GM18873 (cell line): ENCODE results near the gene ARID3A.

Experiments used
- ATAC-seq: cut with Tn5 transposase; IDR thresholded peaks from one replicate; pipeline ENCODE4 v1.9.1; 2021; ENCODE audit warnings: mild to moderate bottlenecking, moderate library complexity, moderate number of reproducible peaks; ENCODE audit not compliant: unreplicated experiment, low FRiP score

Gene ARID3A

DNA sequence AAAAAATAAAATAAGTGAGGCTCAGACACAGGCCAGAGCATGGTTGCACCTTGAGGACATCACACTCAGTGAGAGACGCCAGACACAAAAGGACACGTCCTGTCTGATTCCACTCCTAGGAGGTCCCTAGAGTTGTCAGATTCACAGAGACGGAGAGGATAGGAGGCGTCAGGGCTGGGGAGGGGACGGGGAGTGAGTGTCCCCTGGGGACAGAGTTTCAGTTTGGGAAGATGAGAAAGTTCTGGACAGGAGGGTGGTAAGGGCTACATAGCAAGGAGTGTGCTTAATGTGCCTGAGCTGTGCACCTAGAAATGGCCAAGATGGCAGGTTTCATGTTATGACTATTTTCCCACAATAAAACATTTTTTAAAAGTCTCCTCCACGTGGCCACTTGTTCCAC lies 72.2 kb downstream of the ARID3A start:
- ATAC-seq, result no peak

DNA sequence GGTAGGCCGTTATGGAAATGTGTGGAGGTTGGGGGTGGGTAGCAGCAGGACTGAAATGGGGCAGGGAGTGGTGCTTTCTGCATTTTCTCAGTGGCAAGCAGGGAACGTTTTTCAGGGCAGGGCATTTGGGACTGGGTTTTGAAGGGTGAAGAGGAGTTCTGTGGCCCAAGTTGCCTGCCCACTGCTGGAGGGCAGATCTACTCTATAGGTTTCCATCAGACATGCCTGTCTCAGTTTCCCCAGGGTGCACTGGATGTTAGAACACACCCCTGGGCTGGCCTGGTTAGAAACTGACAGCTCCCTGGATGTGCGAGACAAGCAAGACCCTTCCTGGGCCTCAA lies 73.5 kb downstream of the ARID3A start:
- ATAC-seq, result no peak

DNA sequence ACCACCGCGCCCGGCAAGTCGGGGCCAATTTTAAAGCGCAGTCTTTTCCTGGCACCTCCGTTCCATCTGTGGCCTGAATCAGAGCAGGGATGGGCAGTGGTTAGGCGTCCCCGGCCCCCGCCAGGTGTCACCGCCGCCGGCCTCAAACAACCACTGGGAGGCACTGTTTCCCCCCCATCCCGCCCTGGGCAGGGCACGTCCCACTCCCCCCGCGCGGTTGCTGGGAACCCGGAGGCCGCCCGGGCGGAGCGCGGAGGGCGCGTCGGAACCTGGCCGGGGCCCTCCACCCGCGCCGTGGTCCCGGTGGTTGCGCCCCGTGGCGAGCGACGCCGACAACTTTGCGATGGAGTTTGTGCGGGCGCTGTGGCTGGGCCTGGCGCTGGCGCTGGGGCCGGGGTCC lies 74.3 kb downstream of the ARID3A start, which contains the start of gene GRIN3B:
GRIN3B (plus strand) TSS at position 325 of the 400 bp plus-strand sequence; CDS start at position 344, 19 bp downstream.
- no peak for ATAC-seq

DNA sequence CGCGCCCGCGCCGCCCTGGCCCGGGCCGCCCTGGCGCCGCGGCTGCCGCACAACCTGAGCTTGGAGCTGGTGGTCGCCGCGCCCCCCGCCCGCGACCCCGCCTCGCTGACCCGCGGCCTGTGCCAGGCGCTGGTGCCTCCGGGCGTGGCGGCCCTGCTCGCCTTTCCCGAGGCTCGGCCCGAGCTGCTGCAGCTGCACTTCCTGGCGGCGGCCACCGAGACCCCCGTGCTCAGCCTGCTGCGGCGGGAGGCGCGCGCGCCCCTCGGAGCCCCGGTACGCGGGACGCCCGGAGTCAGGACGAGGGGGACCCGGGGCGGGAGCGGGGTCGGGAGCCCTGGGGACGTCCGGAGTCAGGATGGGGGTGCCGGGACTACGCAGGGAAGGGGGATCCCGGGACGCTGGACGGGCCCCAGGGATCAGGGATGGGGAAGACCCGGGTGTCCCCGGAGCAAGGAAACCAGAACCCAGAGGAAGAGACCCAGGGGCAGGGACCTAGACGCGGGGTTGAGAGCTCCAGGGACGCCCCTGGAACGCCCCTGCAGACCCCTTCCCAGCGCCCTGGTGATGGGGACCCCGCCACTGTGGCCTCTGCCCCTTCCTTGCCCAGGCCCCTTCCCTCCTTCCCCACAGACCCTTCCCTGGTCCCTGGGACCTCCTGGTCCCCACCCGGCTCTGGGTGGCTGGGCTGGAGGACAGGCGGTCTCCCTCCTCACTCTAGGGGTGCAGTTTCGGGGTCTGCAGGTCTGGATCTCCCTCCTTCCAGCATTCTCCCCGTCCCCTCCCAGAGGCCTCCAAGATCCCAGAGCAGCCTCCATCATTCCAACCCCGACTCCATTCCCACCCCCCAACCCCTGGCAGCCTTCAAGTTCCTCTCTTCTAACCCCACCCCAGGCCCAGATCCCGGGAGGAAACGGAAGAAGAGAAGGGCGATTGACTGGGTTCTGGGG lies 75.0 kb downstream of the ARID3A start:
- ATAC-seq, result no peak

DNA sequence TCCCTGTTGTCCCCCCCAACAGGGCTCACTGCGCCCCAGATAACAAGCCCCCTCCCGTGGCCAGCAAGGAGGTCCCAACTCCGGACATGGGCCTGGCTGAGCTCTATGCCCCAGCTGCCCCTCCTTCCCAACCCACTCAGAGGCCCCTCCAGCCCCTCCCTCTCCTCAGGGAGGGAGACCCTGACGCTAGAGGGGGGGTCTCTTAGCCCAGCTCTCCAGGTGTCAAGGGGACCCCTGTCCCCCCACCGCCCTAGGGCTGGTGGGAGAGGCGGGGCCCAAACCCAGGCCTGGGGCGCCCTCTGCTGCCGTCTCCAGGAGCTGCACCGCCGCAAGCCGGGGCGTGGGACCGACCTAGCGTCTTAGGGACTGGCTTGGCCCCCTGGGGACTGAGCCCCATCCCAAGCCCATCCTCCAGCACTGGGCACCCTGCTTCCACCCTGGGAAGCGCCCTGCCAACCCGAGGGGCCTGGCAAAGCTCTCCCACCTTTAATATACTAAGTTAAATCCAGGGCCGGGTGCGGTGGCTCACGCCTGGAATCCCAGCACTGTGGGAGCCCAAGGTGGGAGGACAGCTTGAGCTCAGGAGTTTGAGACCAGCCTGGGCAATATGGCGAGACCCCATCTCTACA lies 75.8 kb downstream of the ARID3A start:
- ATAC-seq, result no peak

DNA sequence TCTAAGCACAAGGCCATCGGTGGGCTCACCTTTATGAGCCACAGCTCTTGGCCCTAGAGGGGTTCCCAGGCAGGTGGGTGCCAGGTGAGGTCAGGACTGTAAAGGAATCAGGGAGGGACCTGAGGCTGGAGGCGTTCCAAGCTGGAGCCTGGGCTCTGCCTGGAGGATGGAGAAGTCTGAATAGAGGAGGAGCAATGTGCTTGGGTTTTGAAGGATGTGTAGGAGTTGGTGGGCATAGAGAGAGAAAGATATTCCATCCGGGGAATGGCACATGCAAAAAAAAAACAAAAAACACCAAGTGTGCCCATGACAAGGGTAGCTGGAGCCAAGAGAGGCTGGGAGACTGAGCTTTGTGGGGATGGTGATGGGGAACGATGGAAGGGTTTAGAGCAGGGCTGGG lies 76.8 kb downstream of the ARID3A start:
- ATAC-seq, result no peak

DNA sequence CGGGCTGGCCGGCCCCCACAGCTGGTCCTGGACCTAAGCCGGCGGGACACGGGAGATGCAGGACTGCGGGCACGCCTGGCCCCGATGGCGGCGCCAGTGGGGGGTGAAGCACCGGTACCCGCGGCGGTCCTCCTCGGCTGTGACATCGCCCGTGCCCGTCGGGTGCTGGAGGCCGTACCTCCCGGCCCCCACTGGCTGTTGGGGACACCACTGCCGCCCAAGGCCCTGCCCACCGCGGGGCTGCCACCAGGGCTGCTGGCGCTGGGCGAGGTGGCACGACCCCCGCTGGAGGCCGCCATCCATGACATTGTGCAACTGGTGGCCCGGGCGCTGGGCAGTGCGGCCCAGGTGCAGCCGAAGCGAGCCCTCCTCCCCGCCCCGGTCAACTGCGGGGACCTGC lies 77.4 kb downstream of the ARID3A start:
- no peak for ATAC-seq

DNA sequence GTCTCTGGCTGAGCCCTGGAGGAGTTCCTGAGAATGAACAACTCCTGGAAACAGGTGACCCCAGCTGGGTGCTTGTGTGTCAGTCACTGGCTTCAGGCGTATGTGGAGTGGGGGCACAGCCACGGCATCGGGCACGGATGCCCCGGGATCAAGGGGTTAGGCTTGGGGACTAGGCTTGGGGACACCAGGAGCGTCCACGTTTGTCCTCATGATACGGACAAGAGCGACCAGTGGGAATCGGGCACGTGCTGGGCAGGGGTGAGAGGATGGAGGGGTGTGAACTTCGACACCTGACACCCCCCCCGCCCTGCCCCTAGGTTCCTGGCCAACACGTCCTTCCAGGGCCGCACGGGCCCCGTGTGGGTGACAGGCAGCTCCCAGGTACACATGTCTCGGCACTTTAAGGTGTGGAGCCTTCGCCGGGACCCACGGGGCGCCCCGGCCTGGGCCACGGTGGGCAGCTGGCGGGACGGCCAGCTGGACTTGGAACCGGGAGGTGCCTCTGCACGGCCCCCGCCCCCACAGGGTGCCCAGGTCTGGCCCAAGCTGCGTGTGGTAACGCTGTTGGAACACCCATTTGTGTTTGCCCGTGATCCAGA lies 78.5 kb downstream of the ARID3A start:
- no peak for ATAC-seq

DNA sequence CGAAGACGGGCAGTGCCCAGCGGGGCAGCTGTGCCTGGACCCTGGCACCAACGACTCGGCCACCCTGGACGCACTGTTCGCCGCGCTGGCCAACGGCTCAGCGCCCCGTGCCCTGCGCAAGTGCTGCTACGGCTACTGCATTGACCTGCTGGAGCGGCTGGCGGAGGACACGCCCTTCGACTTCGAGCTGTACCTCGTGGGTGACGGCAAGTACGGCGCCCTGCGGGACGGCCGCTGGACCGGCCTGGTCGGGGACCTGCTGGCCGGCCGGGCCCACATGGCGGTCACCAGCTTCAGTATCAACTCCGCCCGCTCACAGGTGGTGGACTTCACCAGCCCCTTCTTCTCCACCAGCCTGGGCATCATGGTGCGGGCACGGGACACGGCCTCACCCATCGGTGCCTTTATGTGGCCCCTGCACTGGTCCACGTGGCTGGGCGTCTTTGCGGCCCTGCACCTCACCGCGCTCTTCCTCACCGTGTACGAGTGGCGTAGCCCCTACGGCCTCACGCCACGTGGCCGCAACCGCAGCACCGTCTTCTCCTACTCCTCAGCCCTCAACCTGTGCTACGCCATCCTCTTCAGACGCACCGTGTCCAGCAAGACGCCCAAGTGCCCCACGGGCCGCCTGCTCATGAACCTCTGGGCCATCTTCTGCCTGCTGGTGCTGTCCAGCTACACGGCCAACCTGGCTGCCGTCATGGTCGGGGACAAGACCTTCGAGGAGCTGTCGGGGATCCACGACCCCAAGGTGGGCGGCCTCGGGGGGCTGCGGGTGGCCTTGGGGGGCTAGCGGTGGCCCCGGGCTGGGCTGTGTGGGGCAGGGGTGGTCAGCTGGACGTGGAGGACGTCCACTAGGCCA lies 79.2 kb downstream of the ARID3A start:
- no peak for ATAC-seq

DNA sequence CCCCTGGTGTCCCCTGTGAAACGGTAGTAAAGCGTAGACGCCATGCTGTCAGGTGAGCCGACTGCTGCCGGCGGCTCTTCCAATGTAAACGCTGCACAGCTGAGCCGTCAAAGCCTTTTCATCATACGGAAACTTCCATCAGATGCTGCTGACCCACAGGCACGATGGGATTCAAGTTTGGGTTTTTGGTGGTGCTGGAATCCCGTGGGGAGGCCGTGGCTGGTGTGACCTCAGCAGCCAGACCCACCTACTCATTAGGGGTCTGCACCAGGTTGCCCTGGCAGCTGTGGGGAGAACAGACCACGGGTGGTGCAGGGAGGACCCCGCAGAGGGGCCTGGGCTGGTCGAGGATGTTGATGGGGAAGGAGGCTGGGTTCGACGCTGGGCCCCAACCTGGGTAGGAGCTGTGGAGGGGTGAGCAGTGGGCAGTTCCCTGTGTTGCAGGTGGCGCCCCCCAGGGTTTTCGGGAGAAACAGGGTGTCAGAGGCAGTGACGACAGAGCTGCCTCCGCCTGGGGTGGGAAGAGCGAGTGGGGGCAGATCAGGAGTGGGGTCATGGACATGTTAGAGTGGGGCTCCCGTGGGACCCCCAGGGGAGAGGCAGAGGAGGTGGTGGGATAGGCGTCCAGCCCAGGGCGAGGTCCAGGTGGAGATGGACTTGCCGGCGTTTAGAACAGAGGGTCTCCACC lies 81.0 kb downstream of the ARID3A start:
- no peak for ATAC-seq

DNA sequence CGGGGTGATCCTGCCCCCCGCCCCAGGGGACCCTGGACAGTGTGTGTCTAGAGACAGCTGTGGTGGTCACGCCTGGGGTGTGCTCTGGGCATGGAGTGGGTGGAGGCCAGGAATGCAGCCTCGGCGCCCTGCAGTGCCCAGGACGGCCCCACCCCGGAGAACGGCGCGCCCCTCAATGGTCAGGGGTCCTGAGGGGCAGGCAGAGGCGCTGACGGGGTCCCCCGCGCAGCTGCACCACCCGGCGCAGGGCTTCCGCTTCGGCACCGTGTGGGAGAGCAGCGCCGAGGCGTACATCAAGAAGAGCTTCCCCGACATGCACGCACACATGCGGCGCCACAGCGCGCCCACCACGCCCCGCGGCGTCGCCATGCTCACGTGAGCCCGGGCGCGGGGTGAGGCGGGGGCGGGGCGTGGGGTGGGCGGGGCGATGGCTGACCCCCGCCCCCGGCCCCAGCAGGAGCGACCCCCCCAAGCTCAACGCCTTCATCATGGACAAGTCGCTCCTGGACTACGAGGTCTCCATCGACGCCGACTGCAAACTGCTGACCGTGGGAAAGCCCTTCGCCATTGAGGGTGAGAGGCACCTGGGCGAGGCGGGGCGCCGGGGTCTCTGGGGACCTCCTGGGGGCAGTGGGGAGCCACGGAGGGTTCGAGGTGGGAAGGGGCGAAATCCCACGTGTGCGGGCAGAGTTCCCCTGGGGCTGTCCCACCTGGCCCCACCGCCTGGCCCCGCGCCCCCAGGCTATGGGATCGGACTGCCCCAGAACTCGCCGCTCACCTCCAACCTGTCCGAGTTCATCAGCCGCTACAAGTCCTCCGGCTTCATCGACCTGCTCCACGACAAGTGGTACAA lies 81.8 kb downstream of the ARID3A start:
- ATAC-seq, result no peak

DNA sequence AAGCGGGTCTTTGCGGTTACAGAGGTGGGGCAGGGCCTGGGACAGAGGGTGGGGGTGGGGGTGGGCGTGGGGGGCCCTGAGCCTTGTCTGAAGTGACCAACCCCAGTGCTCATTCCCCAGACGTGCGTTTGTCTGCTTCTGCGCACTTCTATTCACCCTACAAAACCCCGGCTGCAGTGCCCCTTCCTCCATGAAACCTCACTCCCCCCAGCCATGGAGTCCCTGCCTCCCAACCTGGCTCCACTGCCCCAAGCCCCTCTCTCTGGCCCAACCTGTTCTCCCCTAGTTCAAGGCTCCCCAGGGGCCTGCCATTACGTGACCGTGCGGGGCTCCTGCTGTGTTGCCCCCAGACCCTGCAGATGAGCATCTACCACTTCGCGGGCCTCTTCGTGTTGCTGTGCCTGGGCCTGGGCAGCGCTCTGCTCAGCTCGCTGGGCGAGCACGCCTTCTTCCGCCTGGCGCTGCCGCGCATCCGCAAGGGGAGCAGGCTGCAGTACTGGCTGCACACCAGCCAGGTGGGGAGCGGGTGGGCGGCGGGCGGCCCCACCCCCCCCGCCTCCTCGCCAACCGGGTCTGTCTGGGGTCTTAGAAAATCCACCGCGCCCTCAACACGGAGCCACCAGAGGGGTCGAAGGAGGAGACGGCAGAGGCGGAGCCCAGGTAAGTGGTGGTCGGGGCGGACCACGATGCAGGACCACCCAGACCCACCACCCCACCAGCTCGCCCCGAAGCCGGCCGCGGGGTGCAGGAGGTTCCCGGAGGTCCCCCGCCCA lies 82.6 kb downstream of the ARID3A start:
- no peak for ATAC-seq

DNA sequence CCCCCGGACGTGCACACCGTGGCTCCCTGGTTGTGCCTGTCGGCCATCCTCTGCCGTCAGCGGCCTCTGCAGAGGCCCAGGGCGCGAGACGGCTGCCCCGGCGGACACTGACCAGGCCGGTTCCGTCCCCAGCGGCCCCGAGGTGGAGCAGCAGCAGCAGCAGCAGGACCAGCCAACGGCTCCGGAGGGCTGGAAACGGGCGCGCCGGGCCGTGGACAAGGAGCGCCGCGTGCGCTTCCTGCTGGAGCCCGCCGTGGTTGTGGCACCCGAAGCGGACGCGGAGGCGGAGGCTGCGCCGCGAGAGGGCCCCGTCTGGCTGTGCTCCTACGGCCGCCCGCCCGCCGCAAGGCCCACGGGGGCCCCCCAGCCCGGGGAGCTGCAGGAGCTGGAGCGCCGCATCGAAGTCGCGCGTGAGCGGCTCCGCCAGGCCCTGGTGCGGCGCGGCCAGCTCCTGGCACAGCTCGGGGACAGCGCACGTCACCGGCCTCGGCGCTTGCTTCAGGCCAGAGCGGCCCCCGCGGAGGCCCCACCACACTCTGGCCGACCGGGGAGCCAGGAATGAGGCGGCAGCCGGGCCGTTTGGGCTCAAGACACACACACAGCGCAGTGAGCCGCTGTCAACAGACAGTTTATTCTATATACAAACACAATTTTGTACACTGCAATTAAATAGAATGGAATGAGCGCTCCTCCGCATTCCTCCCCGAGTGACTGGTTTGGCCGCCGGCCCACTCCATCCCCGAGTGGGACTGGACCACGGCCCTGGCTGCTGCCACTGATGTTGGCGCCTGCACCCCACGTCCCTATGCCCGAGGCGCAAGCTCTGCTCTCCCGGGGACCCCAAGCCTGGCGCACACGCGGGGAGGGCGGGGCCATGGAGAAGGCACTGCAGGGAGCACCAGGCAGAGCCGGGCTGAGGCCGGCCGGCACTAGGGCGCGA lies 83.5 kb downstream of the ARID3A start:
- ATAC-seq, result no peak

DNA sequence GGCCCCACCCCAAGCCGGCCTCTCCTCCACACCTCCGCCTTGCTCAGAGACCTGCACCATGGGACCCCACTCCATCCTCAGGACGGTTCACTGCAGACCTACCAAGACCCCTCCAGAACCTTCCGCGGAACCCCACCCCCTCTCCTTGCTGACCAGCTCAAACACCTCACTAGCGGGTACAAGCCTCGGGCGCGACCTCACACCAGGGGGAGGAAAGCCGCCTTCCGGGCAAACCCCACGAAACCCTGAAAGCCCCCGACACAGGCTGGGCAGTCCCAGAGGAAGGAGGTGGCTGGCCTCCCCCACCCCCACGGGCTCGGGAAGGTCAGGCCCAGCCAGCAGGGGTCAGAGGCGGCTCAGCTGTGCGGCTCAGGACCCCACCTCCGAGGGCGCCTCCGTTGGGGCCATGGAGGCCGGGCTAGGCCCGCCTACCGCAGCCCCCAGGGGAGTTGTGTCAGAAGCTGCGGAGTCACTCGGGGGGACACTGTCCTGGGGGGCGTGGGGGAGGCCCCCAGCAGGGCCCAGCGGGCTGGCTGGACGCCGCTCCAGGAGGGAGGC lies 84.2 kb downstream of the ARID3A start:
- no peak for ATAC-seq

DNA sequence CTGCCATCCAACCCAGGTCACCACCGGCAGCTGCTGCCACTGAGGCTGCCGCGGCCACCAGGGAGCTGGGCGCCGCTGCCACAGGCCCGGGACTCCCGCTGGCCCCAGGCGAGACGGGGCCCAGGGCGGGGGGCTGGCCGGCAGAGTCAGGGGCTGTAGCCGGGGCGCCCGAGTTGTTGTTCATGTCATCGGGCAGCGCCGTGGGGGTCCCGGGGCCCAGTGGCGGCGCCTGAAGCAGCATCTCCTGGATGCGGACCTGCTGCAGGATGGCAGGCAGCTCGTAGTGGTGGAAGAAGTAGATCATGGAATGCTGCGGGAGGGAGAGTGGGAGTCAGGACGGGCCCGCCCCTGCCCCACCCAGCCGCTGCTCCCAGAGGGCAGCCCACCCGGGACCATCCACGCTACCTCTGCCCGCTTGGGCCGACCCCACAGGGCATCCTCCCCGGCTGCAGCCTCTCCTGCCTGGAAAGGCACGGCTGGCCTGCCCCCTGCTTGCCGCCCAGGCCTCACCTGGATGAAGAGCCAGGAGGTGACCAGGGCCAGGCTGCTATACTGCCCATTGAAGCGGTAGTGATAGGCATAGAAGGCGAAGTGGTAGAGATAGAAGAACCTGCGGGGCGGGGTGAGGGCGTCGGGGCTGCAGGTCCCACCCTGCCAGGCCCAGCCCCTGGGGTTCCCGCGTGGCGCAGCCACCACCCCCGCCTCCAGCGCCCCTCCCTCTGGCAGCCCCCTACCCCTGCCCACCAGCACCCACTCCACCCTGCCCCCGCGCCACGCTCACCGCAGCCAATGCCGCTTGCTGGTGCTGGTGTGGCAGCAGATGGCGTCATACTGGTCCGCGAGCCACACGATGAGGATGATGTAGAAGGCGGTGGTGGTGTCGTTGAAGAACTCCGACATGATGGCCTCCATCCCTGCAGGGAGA lies 85.0 kb downstream of the ARID3A start:
- ATAC-seq, result no peak

DNA sequence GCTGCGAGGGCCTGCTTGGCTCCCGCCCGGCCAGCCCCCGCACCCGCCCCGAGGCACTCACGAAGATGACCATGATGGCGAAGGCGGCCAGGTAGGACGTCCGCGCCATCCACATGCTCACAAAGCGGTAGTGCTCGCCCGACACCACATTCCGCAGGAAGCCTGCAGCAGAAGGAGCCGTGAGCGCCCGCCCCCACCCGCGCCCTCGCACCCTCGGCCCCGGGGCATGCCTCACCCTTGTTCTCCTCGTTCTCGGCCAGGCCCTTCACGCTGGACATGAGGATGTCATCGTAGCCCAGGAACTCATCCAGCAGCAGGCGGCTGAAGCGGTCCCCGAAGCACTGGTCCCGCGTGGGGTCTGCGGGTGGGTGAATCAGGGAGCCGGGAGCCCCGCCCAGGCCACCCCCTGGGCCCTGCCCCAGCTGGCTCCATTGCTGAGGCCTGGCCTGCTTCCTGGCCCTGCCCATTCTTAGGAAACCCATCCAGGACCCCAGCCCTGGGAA lies 86.0 kb downstream of the ARID3A start:
- no peak for ATAC-seq
